Stimulated activated CD8-positive, alpha-beta memory T cell treated with anti-CD3 and anti-CD28 coated beads, Interleukin-12 subunit alpha, Interleukin-12 subunit beta, amount 100 ng/mL, for 1 hour (primary cell): Measurements from ENCODE around the gene CDH4.

Experiments
- DNase-seq: peaks from one replicate; pipeline ENCODE4 v3.0.0-alpha.2; 2020; ENCODE audit warnings: low read depth

CDH4 gene

GRCh38 chr20:61251529-61252393 is at the start of gene CDH4:
Gene CDH4, plus strand, starts transcription at chr20:61252261.
- DNase-seq: no peak

- no peak for DNase-seq
These were observed 48.7 kb upstream of the CDH4 start for GRCh38 chr20:61203320-61203719.

DNA sequence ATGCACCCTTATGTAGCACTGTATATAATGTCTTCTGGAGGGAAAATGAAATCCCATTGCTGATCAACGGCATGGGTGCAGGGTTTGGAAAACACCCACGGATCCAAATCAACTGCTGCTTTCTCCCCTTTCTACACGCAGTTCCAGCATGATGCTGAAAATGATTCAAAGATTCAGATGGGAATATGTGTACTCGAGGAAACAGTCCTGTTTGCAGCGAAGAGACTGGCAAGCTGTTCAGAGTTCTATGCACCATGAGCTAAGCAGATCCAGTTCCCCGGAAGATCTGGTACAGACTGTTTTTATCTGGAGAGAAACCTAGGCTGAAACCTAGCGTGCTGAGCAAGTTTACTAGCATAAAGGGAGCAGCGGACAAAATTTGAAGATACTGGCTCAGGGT is 47.9 kb upstream of the CDH4 start:
- DNase-seq: no peak

DNA sequence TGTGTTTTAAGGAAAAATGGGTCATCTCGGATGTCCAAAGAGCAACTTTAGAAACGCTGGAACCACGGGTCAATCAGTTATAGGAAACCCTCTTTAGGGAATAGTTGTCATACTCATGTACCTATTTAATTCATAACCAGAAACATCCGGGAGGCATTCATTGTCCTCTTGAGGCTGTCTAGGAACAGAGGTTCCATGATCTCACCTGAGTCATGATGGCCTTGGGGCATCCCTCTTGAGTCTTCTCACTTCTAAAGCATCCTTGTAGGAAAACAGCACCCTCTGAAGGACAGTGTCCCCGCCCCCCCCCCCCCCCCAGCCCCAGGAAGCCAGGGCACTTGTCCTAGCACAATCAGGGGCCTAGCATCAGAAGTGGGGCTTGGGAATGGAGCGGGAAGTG is 46.3 kb upstream of the CDH4 start:
- DNase-seq: no peak

- no peak for DNase-seq
These were observed 41.2 kb upstream of the CDH4 start for GRCh38 chr20:61210862-61211261.

GRCh38 chr20:61217848-61218247 is 34.2 kb upstream of the CDH4 start:
- DNase-seq: no peak

- DNase-seq: no peak
These were observed 33.0 kb upstream of the CDH4 start for GRCh38 chr20:61219021-61219431.

GRCh38 chr20:61220131-61220530 is 31.9 kb upstream of the CDH4 start:
- DNase-seq: no peak

- DNase-seq: no peak
These were observed 31.3 kb upstream of the CDH4 start for GRCh38 chr20:61220626-61221325.

- DNase-seq: no peak
These were observed 29.4 kb upstream of the CDH4 start for GRCh38 chr20:61222699-61223098.

GRCh38 chr20:61223121-61223520 is 28.9 kb upstream of the CDH4 start:
- no peak for DNase-seq

DNA sequence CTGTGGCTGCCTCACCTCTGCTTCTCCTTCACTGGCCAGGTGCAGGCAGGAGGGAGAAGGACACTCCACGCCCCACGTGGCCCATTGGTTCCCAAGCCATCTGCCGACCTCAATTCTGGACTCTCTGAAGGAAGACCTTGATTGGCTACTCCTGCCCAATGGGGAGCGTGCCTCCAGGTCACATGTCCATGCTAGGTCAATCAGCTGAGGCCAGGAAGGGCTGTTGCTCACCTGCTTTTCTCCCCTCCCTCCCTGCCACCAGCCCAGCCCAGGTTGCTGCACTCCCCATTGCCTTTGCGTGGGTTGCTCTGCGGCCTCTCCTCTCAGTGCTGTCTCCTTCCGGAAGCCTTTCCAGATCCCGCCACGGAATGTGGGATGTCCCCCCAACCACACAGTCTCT is 21.9 kb upstream of the CDH4 start:
- DNase-seq: no peak

GRCh38 chr20:61233590-61233989 is 18.5 kb upstream of the CDH4 start:
- no peak for DNase-seq

- no peak for DNase-seq
These were observed 17.7 kb upstream of the CDH4 start for GRCh38 chr20:61234224-61234890.

DNA sequence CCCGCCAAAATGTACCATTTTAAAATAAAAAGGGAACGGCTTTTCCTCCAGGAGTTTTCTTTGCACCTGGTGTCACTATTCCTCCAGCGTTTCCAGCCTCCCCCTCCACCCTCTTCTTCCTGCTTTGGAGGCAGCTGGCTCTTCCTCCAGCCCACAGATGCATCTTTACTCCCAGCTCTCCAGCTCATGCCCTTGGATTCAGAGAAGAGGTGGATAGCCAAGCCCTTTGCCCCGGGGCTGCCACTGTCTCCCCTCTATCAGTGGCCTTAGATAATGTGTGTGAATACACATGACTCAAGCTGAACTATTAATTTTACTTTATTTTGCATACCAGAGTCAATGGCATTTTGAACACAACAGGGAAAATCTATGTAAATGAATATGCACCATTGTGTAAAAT is 15.3 kb upstream of the CDH4 start:
- DNase-seq: no peak

DNA sequence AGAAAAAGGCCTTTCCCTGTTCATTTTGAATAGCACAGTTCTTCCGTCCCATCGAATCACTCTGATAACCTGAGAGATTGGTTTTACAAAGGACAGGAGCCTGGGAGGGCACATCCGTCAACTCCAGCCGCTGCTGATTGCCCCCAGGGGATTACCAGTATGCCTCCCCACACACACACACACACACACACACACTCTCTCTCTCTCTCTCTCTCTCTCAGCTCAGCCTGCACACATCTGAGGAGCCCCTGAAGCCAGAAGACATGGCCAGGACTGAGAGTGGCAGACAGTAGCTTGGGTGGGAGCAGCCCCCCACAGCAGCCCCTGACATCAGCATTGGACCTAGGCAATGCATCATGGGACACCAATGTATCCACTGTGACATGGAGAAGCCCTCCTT is 13.2 kb upstream of the CDH4 start:
- no peak for DNase-seq

DNA sequence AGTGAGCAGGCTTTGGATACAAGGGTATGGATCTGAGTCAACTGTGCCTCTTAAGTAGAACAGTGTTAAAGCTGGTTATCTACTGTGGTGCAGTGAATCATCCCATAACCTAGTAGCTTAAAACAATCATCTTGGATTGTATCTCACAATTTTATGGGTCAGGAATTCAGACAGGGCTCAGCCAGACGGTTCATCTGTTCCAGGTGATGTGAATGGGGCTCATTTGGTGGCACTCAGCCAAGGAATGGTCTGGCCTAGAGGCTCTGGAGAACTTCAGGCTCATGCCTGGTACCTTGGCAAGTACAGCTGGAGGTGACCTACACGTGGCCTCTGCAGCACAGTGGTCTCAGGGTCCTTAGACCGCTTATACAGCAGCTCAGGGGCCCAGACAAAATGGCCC is 11.2 kb upstream of the CDH4 start:
- no peak for DNase-seq

GRCh38 chr20:61244213-61244612 is 7.8 kb upstream of the CDH4 start:
- no peak for DNase-seq

GRCh38 chr20:61246269-61246668 is 5.8 kb upstream of the CDH4 start:
- DNase-seq: no peak

DNA sequence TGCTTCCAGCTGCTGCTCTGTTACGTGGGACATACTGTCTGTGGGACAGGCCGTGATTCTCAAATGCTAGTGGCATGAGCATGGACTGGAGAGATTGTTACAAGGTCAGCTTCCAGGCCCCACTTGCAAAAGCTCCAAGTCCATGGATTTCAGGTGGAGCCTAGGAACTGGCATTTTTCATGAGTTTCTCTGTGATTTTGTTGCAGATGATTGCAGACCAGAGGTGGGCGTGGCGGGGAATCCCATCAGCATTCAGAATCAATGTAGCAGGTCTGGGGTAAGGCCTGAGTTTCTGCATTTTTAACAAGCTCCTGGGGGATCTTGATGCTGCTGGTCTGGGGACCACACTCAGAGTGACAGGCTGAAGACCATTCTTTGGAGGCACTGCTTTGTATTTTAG is 2.4 kb upstream of the CDH4 start:
- DNase-seq: no peak

DNA sequence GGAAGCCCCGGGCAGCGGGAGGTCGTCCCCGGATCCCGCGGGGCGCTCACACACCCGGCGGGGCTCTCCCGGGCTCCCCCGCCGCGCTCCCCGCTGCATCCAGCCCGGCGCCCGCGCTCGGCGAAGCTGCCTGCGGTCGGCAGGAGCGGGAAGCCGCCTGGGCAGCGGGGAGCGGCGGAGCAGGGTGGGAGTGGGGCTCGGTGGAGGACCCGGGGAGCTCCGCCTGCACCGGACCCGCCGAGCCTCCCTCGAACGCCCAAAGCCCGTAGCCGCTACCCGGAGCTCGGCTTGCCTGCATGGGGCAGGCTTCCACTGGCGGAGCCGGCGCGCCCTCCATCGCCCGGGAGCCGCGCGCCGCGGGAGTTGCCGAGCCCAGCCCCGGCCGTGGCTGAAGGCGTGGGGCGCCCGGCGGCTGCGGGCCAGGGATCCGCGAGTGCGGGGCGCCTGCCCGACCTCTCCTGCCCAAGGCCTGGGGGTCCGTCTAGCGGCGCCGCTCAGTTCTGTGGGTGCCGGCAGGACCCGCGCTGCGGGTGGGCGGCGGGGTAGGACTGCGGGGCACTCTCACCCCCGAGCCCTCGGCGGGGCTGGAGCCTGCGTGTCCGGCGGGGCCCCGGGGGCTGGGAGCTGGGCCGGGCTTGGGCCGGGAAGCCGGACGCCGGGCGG is 671 bp downstream of the CDH4 start:
- DNase-seq: no peak

- DNase-seq: no peak
These were observed 1.2 kb downstream of the CDH4 start for GRCh38 chr20:61253264-61253639.
